Vagina (tissue), 2 donors: ENCODE results near the gene RAB44. TPM values are rescaled to one million over a fixed set of nuclear protein-coding genes. Genes with fewer than 3 reads are reported as not detected.
"Not testable (repeated sequence)": the region's sequence is repeated elsewhere in the genome, so short reads cannot be mapped to it uniquely, and the experiment has no call there.

Source experiments
- DNase-seq, 2 donors: peaks; one replicate each; pipeline ENCODE4 v3.0.0-alpha.2; 2017; ENCODE audit errors: extremely low spot score in 2 of 2
- H3K27ac ChIP-seq: fragments of 200-600 bp; sonication (generic); one replicate; pipeline ENCODE4 v1.5.1; 2019
- H3K27me3 ChIP-seq: fragments of 200-600 bp; sonication (generic); one replicate; pipeline ENCODE4 v1.5.1; 2019
- H3K36me3 ChIP-seq, 2 donors: fragments of 200-600 bp; sonication (generic); one replicate each; pipeline ENCODE4 v1.5.1; 2017 to 2019
- H3K4me1 ChIP-seq: fragments of 200-600 bp; sonication (generic); one replicate; pipeline ENCODE4 v1.5.1; 2019
- H3K4me3 ChIP-seq, 2 donors: fragments of 200-600 bp; sonication (generic); 1 replicate in 1 of 2; 2 replicates in 1 of 2; pipeline ENCODE4 v1.5.1; 2016 to 2019
- H3K9me3 ChIP-seq: fragments of 200-600 bp; sonication (generic); one replicate; pipeline ENCODE4 v1.5.1; 2019
- POLR2A ChIP-seq, 2 donors: fragments of 450-650 bp; IDR thresholded peaks; one replicate each; pipeline ENCODE4 v1.6.1; 2017; ENCODE audit warnings: antibody characterized with exemption in 2 of 2, mild to moderate bottlenecking in 2 of 2, moderate library complexity in 2 of 2
- POLR2AphosphoS5 ChIP-seq, 2 donors: sonication (generic); formaldehyde crosslinking; IDR thresholded peaks; one replicate each; pipeline ENCODE4 v1.9.0; 2017; ENCODE audit warnings: antibody characterized with exemption in 2 of 2, mild to moderate bottlenecking in 2 of 2, low read depth in 1 of 2; ENCODE audit not compliant: insufficient read depth in 1 of 2
- intact Hi-C: fragments of 100-400 bp; cut with DNase I; formaldehyde crosslinking; loops from one replicate; pipeline ENCODE4 v1.15.1; 2023
- total RNA-seq: library from RNA; depleted of rRNA; stranded (reverse); fragments of >200 nt; gene quantifications from one replicate; pipeline ENCODE4 v1.2.3, GENCODE V29; 2016
- TF ChIP-seq, protein P1 (sequence below), 3 experiments: fragments of 450-650 bp in 2 of 3; fragments of 200-600 bp in 1 of 3; sonication (generic) in 1 of 3; IDR thresholded peaks; one replicate each; pipeline ENCODE4 v1.5.1; 2017 to 2019; ENCODE audit warnings: antibody characterized with exemption in 3 of 3, mild to moderate bottlenecking in 2 of 3, moderate library complexity in 2 of 3

Gene RAB44
- total RNA-seq, 1 donor from 2014 or later = 0.49 TPM

DNA sequence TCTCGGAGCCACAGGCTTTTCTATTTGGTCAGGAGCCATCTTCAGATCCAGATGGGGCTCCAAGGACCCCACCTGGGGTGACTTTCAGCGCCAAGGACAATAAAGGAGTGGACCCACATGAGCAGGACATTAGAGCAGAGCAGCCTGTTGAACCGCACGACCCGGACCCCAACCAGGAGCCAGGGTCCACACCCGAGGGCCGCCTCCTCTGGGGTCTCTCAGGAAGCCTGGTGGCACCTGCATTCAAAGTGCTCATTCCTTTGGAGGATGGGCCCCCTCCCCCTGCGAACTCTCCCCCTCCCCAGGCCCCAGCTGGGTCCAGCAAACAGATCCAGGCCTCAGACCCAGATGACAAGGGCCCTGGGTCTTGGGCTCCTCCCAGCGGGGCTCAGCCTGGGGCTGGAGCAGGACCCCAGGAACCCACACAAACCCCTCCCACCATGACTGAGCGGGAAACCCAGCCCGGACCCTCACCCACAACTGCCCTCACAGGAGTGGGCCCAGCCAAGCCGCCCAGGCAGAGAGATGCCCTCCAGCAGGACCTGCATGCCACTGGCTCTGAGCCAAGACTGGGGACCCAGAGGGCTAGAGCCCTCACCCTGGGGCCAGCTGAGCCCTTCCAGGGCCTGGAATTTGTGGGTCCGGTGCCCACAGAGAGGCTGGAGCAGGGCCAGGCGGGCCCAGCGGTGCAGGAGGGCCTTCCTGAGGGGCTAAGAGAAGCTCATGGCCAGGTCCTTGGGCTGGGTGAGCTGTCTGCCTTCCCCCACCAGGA is 23.9 kb downstream of the RAB44 start:
- H3K4me1 ChIP-seq = peaks cover 5% of the 10 kb centered on the region
- no peak overlapping the region for H3K4me3 ChIP-seq
- intact Hi-C loops = no loop called here
- H3K27me3 ChIP-seq = no peaks in the 10 kb centered on the region
- no peaks in the 10 kb centered on the region for H3K36me3 ChIP-seq
- no peak for TF ChIP-seq POLR2A (IDR thresholded peaks at IDR 0.05)
- no peak for TF ChIP-seq POLR2AphosphoS5 (IDR thresholded peaks at IDR 0.05; ENCODE audit: insufficient read depth in 1 of 2, low read depth in 1 of 2)
- TF ChIP-seq, protein P1, sequence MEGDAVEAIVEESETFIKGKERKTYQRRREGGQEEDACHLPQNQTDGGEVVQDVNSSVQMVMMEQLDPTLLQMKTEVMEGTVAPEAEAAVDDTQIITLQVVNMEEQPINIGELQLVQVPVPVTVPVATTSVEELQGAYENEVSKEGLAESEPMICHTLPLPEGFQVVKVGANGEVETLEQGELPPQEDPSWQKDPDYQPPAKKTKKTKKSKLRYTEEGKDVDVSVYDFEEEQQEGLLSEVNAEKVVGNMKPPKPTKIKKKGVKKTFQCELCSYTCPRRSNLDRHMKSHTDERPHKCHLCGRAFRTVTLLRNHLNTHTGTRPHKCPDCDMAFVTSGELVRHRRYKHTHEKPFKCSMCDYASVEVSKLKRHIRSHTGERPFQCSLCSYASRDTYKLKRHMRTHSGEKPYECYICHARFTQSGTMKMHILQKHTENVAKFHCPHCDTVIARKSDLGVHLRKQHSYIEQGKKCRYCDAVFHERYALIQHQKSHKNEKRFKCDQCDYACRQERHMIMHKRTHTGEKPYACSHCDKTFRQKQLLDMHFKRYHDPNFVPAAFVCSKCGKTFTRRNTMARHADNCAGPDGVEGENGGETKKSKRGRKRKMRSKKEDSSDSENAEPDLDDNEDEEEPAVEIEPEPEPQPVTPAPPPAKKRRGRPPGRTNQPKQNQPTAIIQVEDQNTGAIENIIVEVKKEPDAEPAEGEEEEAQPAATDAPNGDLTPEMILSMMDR (IDR thresholded peaks at IDR 0.05) = no peak
- H3K27ac ChIP-seq = no peak overlapping the region
- no peaks in the 10 kb centered on the region for H3K9me3 ChIP-seq
- no peak for DNase-seq

DNA sequence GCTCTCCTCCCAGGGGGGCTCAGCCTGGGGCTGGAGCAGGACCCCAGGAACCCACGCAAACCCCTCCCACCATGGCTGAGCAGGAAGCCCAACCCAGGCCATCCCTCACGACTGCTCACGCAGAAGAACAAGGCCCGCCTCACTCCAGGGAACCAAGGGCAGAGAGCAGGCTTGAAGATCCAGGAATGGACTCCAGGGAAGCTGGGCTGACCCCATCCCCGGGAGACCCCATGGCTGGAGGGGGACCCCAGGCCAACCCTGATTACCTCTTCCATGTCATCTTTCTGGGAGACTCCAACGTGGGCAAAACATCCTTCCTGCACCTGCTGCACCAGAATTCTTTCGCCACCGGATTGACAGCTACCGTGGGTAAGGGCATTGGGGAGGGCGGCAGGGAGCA is 24.7 kb downstream of the RAB44 start:
- no peak overlapping the region for H3K4me3 ChIP-seq
- TF ChIP-seq POLR2AphosphoS5 (IDR thresholded peaks at IDR 0.05; ENCODE audit: insufficient read depth in 1 of 2, low read depth in 1 of 2) (no peak), POLR2A (IDR thresholded peaks at IDR 0.05) (no peak)
- TF ChIP-seq, protein P1 (IDR thresholded peaks at IDR 0.05) = no peak
- no peaks in the 10 kb centered on the region for H3K36me3 ChIP-seq
- no peaks in the 10 kb centered on the region for H3K27me3 ChIP-seq
- no peak for DNase-seq
- no peak overlapping the region for H3K27ac ChIP-seq
- H3K4me1 ChIP-seq = no peaks in the 10 kb centered on the region
- intact Hi-C loops = no loop called here
- no peaks in the 10 kb centered on the region for H3K9me3 ChIP-seq

DNA sequence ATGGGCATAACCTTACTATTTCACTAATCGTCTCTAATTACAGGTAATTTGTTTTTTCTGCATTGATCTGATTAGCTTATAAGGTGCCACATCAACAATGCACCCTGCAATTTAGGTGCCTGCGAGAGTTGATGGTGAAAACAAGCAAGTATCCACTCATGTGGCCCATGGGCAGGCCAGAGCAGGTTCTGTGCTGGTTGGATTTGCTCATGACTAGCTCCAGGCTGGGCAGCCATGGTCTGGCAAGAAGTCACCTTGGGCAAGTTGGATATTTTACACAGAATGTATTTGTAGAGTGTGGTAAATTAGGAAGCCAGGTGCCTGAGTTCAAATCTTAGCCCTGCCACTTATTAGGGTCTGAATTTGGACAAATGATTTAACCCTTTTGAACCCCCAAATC is 25.3 kb downstream of the RAB44 start:
- Histone ChIP-seq H3K27ac (no peak overlapping the region), H3K4me1 (no peaks in the 10 kb centered on the region), H3K27me3 (no peaks in the 10 kb centered on the region), H3K36me3 (no peaks in the 10 kb centered on the region), H3K9me3 (no peaks in the 10 kb centered on the region), H3K4me3 (no peak overlapping the region)
- intact Hi-C loops = no loop called here
- TF ChIP-seq, protein P1 (IDR thresholded peaks at IDR 0.05) = no peak
- TF ChIP-seq POLR2AphosphoS5 (IDR thresholded peaks at IDR 0.05; ENCODE audit: insufficient read depth in 1 of 2, low read depth in 1 of 2) (no peak), POLR2A (IDR thresholded peaks at IDR 0.05) (no peak)
- no peak for DNase-seq

DNA sequence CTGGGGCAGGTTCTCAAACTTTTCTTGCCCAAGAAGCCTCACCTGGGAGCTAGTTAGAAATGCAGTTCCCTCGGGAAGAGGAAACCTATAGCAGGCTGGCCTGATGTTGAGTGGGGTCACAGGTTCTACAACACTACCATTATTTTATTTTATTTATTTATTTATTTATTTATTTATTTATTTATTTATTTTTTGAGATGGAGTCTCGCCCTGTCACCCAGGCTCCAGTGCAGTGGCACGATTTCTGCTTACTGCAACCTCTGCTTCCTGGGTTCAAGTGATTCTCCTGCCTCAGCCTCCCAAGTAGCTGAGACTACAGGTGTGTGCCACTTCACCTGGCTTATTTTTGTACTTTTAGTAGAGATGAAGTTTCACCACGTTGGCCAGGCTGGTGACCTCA is 26.4 kb downstream of the RAB44 start:
- H3K36me3 ChIP-seq, intact Hi-C loops, H3K4me3 ChIP-seq, H3K27ac ChIP-seq, H3K4me1 ChIP-seq, H3K27me3 ChIP-seq, H3K9me3 ChIP-seq, DNase-seq: not testable (repeated sequence)

DNA sequence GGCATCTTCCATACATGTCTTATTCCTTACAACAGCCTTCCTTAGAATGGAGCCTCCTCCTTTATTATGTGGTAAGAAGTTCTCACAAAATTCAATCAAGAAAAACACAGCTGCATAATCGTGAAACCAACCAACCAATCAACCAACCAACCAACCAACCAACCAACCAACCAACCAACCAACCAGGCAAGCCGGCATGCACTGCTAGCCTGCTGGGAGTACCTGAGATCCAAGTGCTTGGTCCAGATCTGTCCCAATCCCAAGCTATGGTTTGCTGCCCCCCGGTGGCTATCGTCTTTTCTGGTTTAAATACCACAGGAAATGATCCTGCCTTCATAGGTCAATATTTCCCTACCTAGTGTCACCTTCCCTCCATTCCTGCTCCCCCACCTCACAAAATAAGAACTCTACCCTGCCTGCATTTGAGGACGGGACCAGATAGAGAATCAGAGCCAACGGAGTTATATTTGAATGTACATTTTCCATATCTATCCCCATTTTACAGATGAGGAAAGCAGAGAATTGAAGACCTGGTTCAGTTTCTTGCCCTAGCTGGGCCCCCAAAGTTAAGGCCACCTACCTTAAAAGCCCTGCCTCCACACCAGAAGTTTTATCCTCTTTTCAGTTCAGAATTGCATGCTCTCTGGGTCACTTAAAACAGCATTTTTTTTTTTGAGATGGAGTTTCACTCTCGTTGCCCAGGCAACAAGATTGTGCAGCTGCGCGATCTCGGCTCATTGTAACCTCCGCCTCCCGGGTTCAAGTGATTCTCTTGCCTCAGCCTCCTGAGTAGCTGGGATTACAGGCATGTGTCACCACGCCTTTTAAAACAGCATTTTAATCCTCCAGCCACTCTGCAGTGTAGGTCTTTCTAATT is 27.1 kb downstream of the RAB44 start:
- H3K4me3 ChIP-seq = no peak overlapping the region
- intact Hi-C loops = no loop called here
- no peaks in the 10 kb centered on the region for H3K27me3 ChIP-seq
- no peaks in the 10 kb centered on the region for H3K4me1 ChIP-seq
- no peaks in the 10 kb centered on the region for H3K36me3 ChIP-seq
- no peak overlapping the region for H3K27ac ChIP-seq
- H3K9me3 ChIP-seq = no peaks in the 10 kb centered on the region
- TF ChIP-seq POLR2AphosphoS5 (IDR thresholded peaks at IDR 0.05; ENCODE audit: insufficient read depth in 1 of 2, low read depth in 1 of 2) (no peak), POLR2A (IDR thresholded peaks at IDR 0.05) (no peak)
- TF ChIP-seq, protein P1 (IDR thresholded peaks at IDR 0.05) = peak in 2 of 3 experiments; percentile 35 to 44
- no peak for DNase-seq
